Measurements from ENCODE around the gene MCF2L2.

DNA sequence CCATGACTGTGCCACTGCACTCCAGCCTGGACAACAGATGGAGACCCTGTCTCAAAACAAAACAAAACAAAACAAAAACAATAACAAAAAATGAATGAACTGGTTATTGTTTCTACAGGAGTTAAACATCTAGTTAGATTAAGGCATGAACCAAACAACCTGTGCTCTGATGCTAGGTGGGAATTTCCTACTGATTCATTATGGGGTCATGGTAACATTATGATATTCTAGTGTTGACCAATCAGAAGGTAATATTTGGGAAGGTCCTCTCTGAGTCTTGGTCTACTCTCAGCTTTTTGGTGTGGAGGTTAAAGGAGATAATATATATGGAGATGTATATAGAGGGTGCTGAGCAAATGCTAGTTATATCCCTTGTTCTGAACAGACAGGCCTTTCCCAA is 37.6 kb downstream of the MCF2L2 start:
- TF ChIP-seq JUNB (IDR thresholded peaks at IDR 0.05; ENCODE audit: unreplicated experiment) = no peak
- TF ChIP-seq, protein P1, sequence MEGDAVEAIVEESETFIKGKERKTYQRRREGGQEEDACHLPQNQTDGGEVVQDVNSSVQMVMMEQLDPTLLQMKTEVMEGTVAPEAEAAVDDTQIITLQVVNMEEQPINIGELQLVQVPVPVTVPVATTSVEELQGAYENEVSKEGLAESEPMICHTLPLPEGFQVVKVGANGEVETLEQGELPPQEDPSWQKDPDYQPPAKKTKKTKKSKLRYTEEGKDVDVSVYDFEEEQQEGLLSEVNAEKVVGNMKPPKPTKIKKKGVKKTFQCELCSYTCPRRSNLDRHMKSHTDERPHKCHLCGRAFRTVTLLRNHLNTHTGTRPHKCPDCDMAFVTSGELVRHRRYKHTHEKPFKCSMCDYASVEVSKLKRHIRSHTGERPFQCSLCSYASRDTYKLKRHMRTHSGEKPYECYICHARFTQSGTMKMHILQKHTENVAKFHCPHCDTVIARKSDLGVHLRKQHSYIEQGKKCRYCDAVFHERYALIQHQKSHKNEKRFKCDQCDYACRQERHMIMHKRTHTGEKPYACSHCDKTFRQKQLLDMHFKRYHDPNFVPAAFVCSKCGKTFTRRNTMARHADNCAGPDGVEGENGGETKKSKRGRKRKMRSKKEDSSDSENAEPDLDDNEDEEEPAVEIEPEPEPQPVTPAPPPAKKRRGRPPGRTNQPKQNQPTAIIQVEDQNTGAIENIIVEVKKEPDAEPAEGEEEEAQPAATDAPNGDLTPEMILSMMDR (conservative IDR thresholded peaks at IDR 0.05; ENCODE audit: low read depth in 2 of 2) = no peak
- no peak for TF ChIP-seq EZH2 (IDR thresholded peaks at IDR 0.05; ENCODE audit: low read depth, unreplicated experiment)

All from GM23338 (cell line).